Cortex of kidney (tissue), 1 donor: Measurements from ENCODE around the gene FBXL5.

Source experiments
- DNase-seq: peaks from one replicate; lab custom pipeline; 2025; lab: John Stamatoyannopoulos, UW

The FBXL5 gene

GRCh38 chr4:15655223-15656037, at the start of gene FBXL5:
Gene FBXL5 (minus strand): TSS chr4:15655357. CDS start chr4:15655287, 70 bp downstream.
- no peak for DNase-seq

- no peak for DNase-seq
Measured at GRCh38 chr4:15704129-15704528, 49.0 kb upstream of the FBXL5 start.

- DNase-seq, result no peak
Measured at GRCh38 chr4:15703439-15703838, 48.3 kb upstream of the FBXL5 start.

- DNase-seq, result peak; percentile 16
Measured at GRCh38 chr4:15702941-15703403, 47.8 kb upstream of the FBXL5 start, which contains the start of gene BST1. Gene BST1 (plus strand): TSS chr4:15703065. CDS start chr4:15703145, 80 bp downstream.

GRCh38 chr4:15696866-15697265, 41.7 kb upstream of the FBXL5 start:
- DNase-seq, result no peak

GRCh38 chr4:15695729-15696128, 40.6 kb upstream of the FBXL5 start:
- no peak for DNase-seq

- no peak for DNase-seq
Measured at GRCh38 chr4:15695240-15695699, 40.1 kb upstream of the FBXL5 start.

GRCh38 chr4:15694431-15694830, 39.3 kb upstream of the FBXL5 start:
- no peak for DNase-seq

- no peak for DNase-seq
Measured at GRCh38 chr4:15692602-15693001, 37.4 kb upstream of the FBXL5 start.

GRCh38 chr4:15691346-15692135, 36.4 kb upstream of the FBXL5 start:
- DNase-seq, result no peak

GRCh38 chr4:15690020-15690809, 35.1 kb upstream of the FBXL5 start:
- no peak for DNase-seq

- DNase-seq, result no peak
Measured at GRCh38 chr4:15689540-15689939, 34.4 kb upstream of the FBXL5 start.

- DNase-seq, result no peak
Measured at GRCh38 chr4:15688051-15688450, 32.9 kb upstream of the FBXL5 start.

- DNase-seq, result no peak
Measured at GRCh38 chr4:15684498-15684897, 29.3 kb upstream of the FBXL5 start.

GRCh38 chr4:15683143-15683495, 28.0 kb upstream of the FBXL5 start:
- no peak for DNase-seq

- DNase-seq, result no peak
Measured at GRCh38 chr4:15682242-15683142, 27.3 kb upstream of the FBXL5 start.

GRCh38 chr4:15681372-15682241, 26.4 kb upstream of the FBXL5 start, which contains the start of gene FAM200B:
Gene FAM200B (plus strand): TSS chr4:15681827. CDS start chr4:15686978, 5,151 bp downstream.
- peak; percentile 73 for DNase-seq

- DNase-seq, result no peak
Measured at GRCh38 chr4:15681067-15681371, 25.9 kb upstream of the FBXL5 start.

- DNase-seq, result no peak
Measured at GRCh38 chr4:15677507-15677988, 22.4 kb upstream of the FBXL5 start.

GRCh38 chr4:15676899-15677298, 21.7 kb upstream of the FBXL5 start:
- DNase-seq, result no peak
